GM12878 (cell line): Measurements from ENCODE around the gene SMTNL1. TPM values are rescaled to one million over a fixed set of nuclear protein-coding genes. Genes with fewer than 3 reads are reported as not detected.
A peak's percentile ranks its signal among the peaks of the same experiment; 100 is the strongest.

ENCODE experiments used
- BACH1 ChIP-seq: fragments of 450-650 bp; IDR thresholded peaks from 2 replicates; pipeline ENCODE4 v1.6.1; 2017; ENCODE audit warnings: mild to moderate bottlenecking, borderline replicate concordance
- CBX5 ChIP-seq: sonication (generic); IDR thresholded peaks from 2 replicates; pipeline ENCODE4 v1.6.1; 2016; ENCODE audit warnings: low read depth, moderate library complexity, mild to moderate bottlenecking, inconsistent platforms
- EP300 ChIP-seq, 2 experiments: fragments of 150-350 bp in 1 of 2; IDR thresholded peaks; 2 replicates each; pipeline ENCODE4 v1.6.1; 2011 to 2012; ENCODE audit warnings: low read depth in 2 of 2, low read length in 2 of 2, borderline replicate concordance in 1 of 2, improper control_type of control experiment in 1 of 2, inconsistent platforms in 1 of 2; ENCODE audit not compliant: control insufficient read depth in 1 of 2
- FOXK2 ChIP-seq: fragments of 450-650 bp; IDR thresholded peaks from 2 replicates; pipeline ENCODE4 v1.6.1; 2017; ENCODE audit warnings: mild to moderate bottlenecking, moderate library complexity
- GATAD2B ChIP-seq: fragments of 450-650 bp; conservative IDR thresholded peaks from 2 replicates; pipeline ENCODE4 v1.6.1; 2017; ENCODE audit warnings: low read depth, mild to moderate bottlenecking, moderate library complexity
- IKZF1 ChIP-seq: fragments of 450-650 bp; conservative IDR thresholded peaks from 2 replicates; pipeline ENCODE4 v1.6.1; 2017; ENCODE audit warnings: antibody characterized with exemption, mild to moderate bottlenecking
- JUNB ChIP-seq: IDR thresholded peaks from 2 replicates; pipeline ENCODE4 v1.6.1; 2016; ENCODE audit warnings: antibody characterized with exemption, mild to moderate bottlenecking
- KAT2A ChIP-seq: conservative IDR thresholded peaks from 2 replicates; pipeline ENCODE4 v1.6.1; 2011; ENCODE audit warnings: low read depth, low read length; ENCODE audit not compliant: control insufficient read depth
- KDM1A ChIP-seq: fragments of 200-600 bp; sonication (generic); IDR thresholded peaks from 2 replicates; pipeline ENCODE4 v1.6.1; 2016; ENCODE audit warnings: borderline replicate concordance
- PAX5 ChIP-seq: IDR thresholded peaks from 2 replicates; pipeline ENCODE4 v1.6.1; 2011; ENCODE audit warnings: low read depth, low read length, borderline replicate concordance
- PML ChIP-seq: IDR thresholded peaks from 2 replicates; pipeline ENCODE4 v1.6.1; 2012; ENCODE audit warnings: low read length, inconsistent platforms
- POU2F2 ChIP-seq: IDR thresholded peaks from 3 replicates; pipeline ENCODE4 v1.6.1; 2011; ENCODE audit warnings: low read depth, mild to moderate bottlenecking, low read length, borderline replicate concordance
- RAD51 ChIP-seq: fragments of 450-650 bp; IDR thresholded peaks from 2 replicates; pipeline ENCODE4 v1.6.1; 2016; ENCODE audit warnings: moderate library complexity, mild to moderate bottlenecking, inconsistent platforms
- RB1 ChIP-seq: fragments of 450-650 bp; formaldehyde crosslinking; IDR thresholded peaks from 2 replicates; pipeline ENCODE4 v1.6.1; 2017; ENCODE audit warnings: mild to moderate bottlenecking, borderline replicate concordance
- SMAD5 ChIP-seq: IDR thresholded peaks from 2 replicates; pipeline ENCODE4 v1.6.1; 2016; ENCODE audit warnings: antibody characterized with exemption, low read depth
- SP1 ChIP-seq: IDR thresholded peaks from one replicate; pipeline ENCODE4 v1.6.1; 2011; ENCODE audit warnings: low read depth, low read length
- SUZ12 ChIP-seq: fragments of 200-600 bp; sonication (generic); IDR thresholded peaks from one replicate; pipeline ENCODE4 v1.6.1; 2018; ENCODE audit warnings: antibody characterized with exemption, mild to moderate bottlenecking; ENCODE audit not compliant: unreplicated experiment
- TCF7 ChIP-seq: IDR thresholded peaks from 2 replicates; pipeline ENCODE4 v1.6.1; 2014; ENCODE audit warnings: antibody characterized with exemption, borderline replicate concordance
- ZBED1 ChIP-seq: IDR thresholded peaks from 2 replicates; pipeline ENCODE4 v1.6.1; 2016; ENCODE audit warnings: borderline replicate concordance
- ZNF217 ChIP-seq: fragments of 450-650 bp; IDR thresholded peaks from 2 replicates; pipeline ENCODE4 v1.6.1; 2017; ENCODE audit warnings: antibody characterized with exemption, mild to moderate bottlenecking
- ZNF24 ChIP-seq: fragments of 450-650 bp; IDR thresholded peaks from 2 replicates; pipeline ENCODE4 v1.6.1; 2017; ENCODE audit warnings: antibody characterized with exemption, mild to moderate bottlenecking
- ZNF274 ChIP-seq: IDR thresholded peaks from one replicate; pipeline ENCODE4 v1.8.0; 2011; ENCODE audit not compliant: insufficient read length, insufficient read depth
- ZZZ3 ChIP-seq: IDR thresholded peaks from 2 replicates; pipeline ENCODE4 v1.6.1; 2011; ENCODE audit warnings: low read depth; ENCODE audit not compliant: control insufficient read depth, insufficient read length
- polyA plus RNA-seq, 11 experiments: library from polyadenylated mRNA; depleted of rRNA in 4 of 11; unstranded in 6 of 11; stranded (reverse) in 5 of 11; fragments of >200 nt; fragmentation: Nextera tagmentation in 4 of 11; fragmentation: Illumina TruSeq in 1 of 11; extraction: Ambion mirVana in 4 of 11; extraction: Trizol in 1 of 11; gene quantifications; 1 replicate in 1 of 11; 2 replicates in 10 of 11; pipeline versions ENCODE4 v1.2.1 to v1.2.3, GENCODE V29; 2011 to 2016; ENCODE audit warnings: inconsistent platforms in 2 of 11, missing spikeins in 2 of 11, low read depth in 1 of 11
- total RNA-seq, 4 experiments: library from RNA; depleted of rRNA in 3 of 4; stranded (reverse); fragments of >200 nt in 3 of 4; fragmentation: Illumina TruSeq in 1 of 4; extraction: Trizol in 1 of 4; gene quantifications; 2 replicates each; pipeline versions ENCODE4 v1.2.1 to v1.2.3, GENCODE V29; 2013 to 2021
- TF ChIP-seq, protein P1 (sequence below): fragments of 450-650 bp; formaldehyde crosslinking; IDR thresholded peaks from 2 replicates; pipeline ENCODE4 v1.5.0; 2022; ENCODE audit warnings: mild to moderate bottlenecking, missing genetic modification characterization
- TF ChIP-seq, protein P2 (sequence below): fragments of 450-650 bp; IDR thresholded peaks from 2 replicates; pipeline ENCODE4 v1.6.1; 2017; ENCODE audit warnings: borderline replicate concordance
- TF ChIP-seq, protein P3 (sequence below): IDR thresholded peaks from 2 replicates; pipeline ENCODE4 v1.6.1; 2011; ENCODE audit warnings: borderline replicate concordance, low read depth, mild to moderate bottlenecking, moderate library complexity, low read length; ENCODE audit not compliant: insufficient read depth, poor library complexity, severe bottlenecking

The SMTNL1 gene
- total and polyA plus RNA-seq, 10 of the 15 experiments (the other 5 are each of a cell fraction or from before 2014, with no cell fraction given) = 0.06 to 0.17 (median 0.10) TPM; not detected in 7

DNA sequence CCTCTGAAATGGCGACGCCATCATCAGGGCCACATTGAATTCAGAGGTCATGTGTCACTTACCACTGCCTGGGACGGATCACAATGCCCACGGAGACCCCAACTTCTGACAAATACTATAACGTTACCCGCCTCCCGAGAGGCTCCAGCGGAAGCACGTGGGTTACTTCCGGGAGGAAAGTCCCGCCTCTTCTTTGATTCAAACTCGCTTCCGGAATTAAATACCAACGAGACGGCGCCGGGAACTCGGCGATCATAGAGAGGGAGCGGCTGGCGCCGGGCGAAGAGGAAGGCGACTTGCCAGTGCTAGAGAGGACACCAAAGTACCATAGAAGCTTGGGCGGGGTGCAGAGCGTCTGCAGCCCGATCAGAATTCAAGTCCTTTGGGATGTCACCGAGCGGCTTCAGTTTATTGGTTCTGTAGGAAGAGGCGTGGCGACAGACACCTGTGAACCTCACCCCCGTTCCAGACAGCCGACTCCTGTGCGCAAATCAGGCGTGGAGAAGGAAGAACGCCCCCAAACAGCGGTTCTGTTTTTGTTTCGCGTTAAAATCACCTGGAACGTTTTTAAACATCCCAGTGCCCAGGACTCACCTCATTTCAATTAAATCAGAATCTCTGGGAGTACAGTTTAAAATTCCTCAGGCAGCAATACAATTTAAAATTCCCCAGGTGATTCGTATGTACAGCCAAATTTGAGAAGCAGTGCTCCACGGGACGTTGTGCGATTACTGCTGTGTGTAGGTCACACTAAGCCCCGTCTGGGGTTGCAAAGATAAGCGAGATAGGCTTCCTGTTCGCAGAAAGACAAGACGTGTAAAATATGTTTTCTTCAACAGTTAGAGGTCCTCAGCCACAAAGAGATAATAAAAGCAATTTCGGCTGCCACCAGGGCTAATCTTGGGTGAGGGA, 6.5 kb upstream of the SMTNL1 start, which contains the start of gene TIMM10 (continued):
- TF ChIP-seq ZNF217 (no peak), RB1 (no peak), EP300 (IDR thresholded peaks at IDR 0.05; ENCODE audit: borderline replicate concordance in 1 of 2, control insufficient read depth in 1 of 2, low read depth in 2 of 2, low read length in 2 of 2) (peak; percentile 21 to 35; a peak in 2 of 4 replicates), SUZ12 (no peak), JUNB (no peak), RAD51 (peak; percentile 83), ZNF274 (no peak), IKZF1 (peak; percentile 81), TCF7 (peak; percentile 25; the same call in 1 of the 2 replicates), CBX5 (no peak), SP1 (no peak), KDM1A (no peak), BACH1 (no peak), ZBED1 (no peak), ZZZ3 (no peak), KAT2A (no peak), FOXK2 (no peak), SMAD5 (no peak), ZNF24 (0 out of 2 replicates have a peak, but pooled peaks have one; percentile 37), GATAD2B (no peak), PML (peak; percentile 74), POU2F2 (peak; percentile 13; the same call in 1 of the 3 replicates), PAX5 (no peak)
- TF ChIP-seq, protein P1, sequence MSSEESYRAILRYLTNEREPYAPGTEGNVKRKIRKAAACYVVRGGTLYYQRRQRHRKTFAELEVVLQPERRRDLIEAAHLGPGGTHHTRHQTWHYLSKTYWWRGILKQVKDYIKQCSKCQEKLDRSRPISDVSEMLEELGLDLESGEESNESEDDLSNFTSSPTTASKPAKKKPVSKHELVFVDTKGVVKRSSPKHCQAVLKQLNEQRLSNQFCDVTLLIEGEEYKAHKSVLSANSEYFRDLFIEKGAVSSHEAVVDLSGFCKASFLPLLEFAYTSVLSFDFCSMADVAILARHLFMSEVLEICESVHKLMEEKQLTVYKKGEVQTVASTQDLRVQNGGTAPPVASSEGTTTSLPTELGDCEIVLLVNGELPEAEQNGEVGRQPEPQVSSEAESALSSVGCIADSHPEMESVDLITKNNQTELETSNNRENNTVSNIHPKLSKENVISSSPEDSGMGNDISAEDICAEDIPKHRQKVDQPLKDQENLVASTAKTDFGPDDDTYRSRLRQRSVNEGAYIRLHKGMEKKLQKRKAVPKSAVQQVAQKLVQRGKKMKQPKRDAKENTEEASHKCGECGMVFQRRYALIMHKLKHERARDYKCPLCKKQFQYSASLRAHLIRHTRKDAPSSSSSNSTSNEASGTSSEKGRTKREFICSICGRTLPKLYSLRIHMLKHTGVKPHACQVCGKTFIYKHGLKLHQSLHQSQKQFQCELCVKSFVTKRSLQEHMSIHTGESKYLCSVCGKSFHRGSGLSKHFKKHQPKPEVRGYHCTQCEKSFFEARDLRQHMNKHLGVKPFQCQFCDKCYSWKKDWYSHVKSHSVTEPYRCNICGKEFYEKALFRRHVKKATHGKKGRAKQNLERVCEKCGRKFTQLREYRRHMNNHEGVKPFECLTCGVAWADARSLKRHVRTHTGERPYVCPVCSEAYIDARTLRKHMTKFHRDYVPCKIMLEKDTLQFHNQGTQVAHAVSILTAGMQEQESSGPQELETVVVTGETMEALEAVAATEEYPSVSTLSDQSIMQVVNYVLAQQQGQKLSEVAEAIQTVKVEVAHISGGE = no peak
- TF ChIP-seq, protein P2, sequence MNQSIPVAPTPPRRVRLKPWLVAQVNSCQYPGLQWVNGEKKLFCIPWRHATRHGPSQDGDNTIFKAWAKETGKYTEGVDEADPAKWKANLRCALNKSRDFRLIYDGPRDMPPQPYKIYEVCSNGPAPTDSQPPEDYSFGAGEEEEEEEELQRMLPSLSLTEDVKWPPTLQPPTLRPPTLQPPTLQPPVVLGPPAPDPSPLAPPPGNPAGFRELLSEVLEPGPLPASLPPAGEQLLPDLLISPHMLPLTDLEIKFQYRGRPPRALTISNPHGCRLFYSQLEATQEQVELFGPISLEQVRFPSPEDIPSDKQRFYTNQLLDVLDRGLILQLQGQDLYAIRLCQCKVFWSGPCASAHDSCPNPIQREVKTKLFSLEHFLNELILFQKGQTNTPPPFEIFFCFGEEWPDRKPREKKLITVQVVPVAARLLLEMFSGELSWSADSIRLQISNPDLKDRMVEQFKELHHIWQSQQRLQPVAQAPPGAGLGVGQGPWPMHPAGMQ = no peak
- TF ChIP-seq, protein P3, sequence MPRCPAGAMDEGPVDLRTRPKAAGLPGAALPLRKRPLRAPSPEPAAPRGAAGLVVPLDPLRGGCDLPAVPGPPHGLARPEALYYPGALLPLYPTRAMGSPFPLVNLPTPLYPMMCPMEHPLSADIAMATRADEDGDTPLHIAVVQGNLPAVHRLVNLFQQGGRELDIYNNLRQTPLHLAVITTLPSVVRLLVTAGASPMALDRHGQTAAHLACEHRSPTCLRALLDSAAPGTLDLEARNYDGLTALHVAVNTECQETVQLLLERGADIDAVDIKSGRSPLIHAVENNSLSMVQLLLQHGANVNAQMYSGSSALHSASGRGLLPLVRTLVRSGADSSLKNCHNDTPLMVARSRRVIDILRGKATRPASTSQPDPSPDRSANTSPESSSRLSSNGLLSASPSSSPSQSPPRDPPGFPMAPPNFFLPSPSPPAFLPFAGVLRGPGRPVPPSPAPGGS = no peak
